Heart left ventricle (tissue), 13 donors: ENCODE measurements around the gene OMP.
A peak's percentile ranks its signal among the peaks of the same experiment; 100 is the strongest.

Experiments
- CTCF ChIP-seq, 12 donors: fragments of 200-600 bp; sonication (generic) in 4 of 12; IDR thresholded peaks; one replicate each; pipeline versions ENCODE4 v1.5.0 to v1.8.0; 2018 to 2022; ENCODE audit warnings: antibody characterized with exemption in 12 of 12, mild to moderate bottlenecking in 5 of 12
- POLR2A ChIP-seq, 2 donors: fragments of 450-650 bp; IDR thresholded peaks; one replicate each; pipeline ENCODE4 v1.6.1; 2017; ENCODE audit warnings: antibody characterized with exemption in 2 of 2, mild to moderate bottlenecking in 2 of 2, moderate library complexity in 2 of 2
- donor health status: ischemic (EF 13 %, LVEDD 7.1; RV severe dilation, severe dysfunction).
- donor health status: DM: no; HTN: yes; CAD: no.
- donor health status: DM: no; HTN: no; CAD: no.
- donor health status: ischemic (EF 25% LVEDD 6.9; RV normal size, moderate dysfunction).
- donor health status: ischemic (EF 25% LVEDD 5.7; RV mildly dilated, moderate dysfunction).
- donor health status: ischemic (EF 35%, LVEDD 5.7; RV mildly dilated, moderate dysfunction).
- donor health status: nonischemic (EF 11% LVEDD 7.7; RV severe dilation, severe dysfunction).
- donor health status: DM: yes; HTN: yes; CAD: no.
- donor health status: PGD.
- donor health status: ischemic (EF 29% LVEDD 5.4; RV normal size, mild dysfunction).
- donor health status: nonischemic (EF 23%, LVEDD 6.1; RV moderate dilation, normal function).

GRCh38 chr11:77066229-77067042 is 36.2 kb upstream of the OMP start, which contains the start of gene CAPN5:
- TF ChIP-seq CTCF (IDR thresholded peaks at IDR 0.05) (peak in 6 of 12 donors; percentile 6 to 50 (median 24)), POLR2A (IDR thresholded peaks at IDR 0.05) (peak; percentile 30 to 93)
